Measurements from ENCODE around the gene PTPRN2. TPM values are rescaled to one million over a fixed set of nuclear protein-coding genes. Genes with fewer than 3 reads are reported as not detected.

Gene PTPRN2
- total RNA-seq, 4 donors from 2014 or later = 6.6 to 10.7 (median 8.2) TPM

DNA sequence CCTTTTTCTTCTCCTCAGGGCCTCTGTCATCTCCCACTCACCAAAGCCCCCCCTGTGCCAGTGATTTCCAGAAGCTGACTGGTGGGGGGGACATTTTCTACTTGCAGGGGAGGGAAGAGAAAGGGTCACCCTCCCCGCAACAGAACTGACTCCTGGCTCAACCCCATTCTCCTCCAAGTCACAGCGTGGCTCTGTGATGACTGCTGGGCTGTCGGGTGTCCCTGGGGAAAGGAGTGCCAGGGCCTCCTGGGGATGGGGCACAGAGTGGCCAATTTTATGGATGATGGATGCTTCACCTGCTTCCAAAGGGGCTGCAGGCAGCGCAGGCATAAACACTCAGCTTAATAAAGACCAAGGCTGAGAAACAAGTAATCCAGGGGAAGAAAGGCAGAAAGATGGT, 523.0 kb downstream of the PTPRN2 start:
- Histone ChIP-seq H3K36me3 (no peaks in the 10 kb centered on the region), H3K4me1 (no peaks in the 10 kb centered on the region), H3K4me3 (no peak overlapping the region), H3K27ac (no peak overlapping the region), H3K27me3 (no peaks in the 10 kb centered on the region), H3K9me3 (peaks cover 0 to 22% (median 0%) of the 10 kb centered on the region in 4 donors)
- TF ChIP-seq, protein P1, sequence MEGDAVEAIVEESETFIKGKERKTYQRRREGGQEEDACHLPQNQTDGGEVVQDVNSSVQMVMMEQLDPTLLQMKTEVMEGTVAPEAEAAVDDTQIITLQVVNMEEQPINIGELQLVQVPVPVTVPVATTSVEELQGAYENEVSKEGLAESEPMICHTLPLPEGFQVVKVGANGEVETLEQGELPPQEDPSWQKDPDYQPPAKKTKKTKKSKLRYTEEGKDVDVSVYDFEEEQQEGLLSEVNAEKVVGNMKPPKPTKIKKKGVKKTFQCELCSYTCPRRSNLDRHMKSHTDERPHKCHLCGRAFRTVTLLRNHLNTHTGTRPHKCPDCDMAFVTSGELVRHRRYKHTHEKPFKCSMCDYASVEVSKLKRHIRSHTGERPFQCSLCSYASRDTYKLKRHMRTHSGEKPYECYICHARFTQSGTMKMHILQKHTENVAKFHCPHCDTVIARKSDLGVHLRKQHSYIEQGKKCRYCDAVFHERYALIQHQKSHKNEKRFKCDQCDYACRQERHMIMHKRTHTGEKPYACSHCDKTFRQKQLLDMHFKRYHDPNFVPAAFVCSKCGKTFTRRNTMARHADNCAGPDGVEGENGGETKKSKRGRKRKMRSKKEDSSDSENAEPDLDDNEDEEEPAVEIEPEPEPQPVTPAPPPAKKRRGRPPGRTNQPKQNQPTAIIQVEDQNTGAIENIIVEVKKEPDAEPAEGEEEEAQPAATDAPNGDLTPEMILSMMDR (IDR thresholded peaks at IDR 0.05) = no peak
- no peak for TF ChIP-seq EP300 (IDR thresholded peaks at IDR 0.05)
- TF ChIP-seq POLR2A (IDR thresholded peaks at IDR 0.05) = no peak
- DNase-seq (ENCODE audit: low spot score in 2 of 2) = no peak
- 68 to 90% methylated on average over 4 of the region's 4 CpGs for WGBS, 2 donors

DNA sequence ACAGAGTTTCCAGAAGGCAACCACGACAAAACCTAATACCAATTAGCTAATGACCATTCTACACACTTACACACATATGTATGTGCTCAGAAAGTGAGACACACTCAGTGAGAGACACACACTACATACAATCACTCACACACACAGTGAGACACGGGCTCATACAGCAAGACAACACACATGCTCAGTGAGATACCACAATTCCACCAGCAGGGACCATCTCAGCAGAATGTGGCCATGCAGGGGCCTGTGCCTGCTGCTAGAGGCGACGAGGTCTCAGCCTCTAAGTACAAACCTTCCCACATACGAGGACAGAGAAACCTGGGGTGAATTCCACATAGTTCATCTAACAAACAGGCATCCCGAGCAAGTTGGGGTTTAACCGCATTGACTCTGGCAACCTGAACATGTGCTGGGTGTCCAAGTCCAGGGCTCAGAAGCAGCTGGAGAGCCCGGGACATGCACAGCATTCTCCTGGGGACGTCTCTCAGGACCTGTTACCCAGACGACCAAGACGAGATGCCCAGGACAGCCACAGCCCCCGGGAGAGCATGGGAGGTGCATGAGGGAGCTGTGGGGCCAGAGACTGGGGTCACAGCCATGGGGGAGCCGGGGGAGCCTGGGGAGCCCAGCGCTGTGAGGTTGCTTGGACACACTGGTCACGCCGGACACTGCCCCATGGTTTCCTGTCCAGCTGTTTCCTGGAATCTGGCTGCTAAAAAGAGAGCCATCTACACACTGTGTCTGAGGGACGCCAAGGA, 523.6 kb downstream of the PTPRN2 start:
- Histone ChIP-seq H3K9me3 (peaks cover 0 to 22% (median 0%) of the 10 kb centered on the region in 4 donors), H3K4me1 (no peaks in the 10 kb centered on the region), H3K27ac (no peak overlapping the region), H3K36me3 (no peaks in the 10 kb centered on the region), H3K27me3 (no peaks in the 10 kb centered on the region), H3K4me3 (no peak overlapping the region)
- DNase-seq (ENCODE audit: low spot score in 2 of 2) = no peak
- no peak for TF ChIP-seq POLR2A (IDR thresholded peaks at IDR 0.05)
- TF ChIP-seq EP300 (IDR thresholded peaks at IDR 0.05) = no peak
- TF ChIP-seq, protein P1 (IDR thresholded peaks at IDR 0.05) = no peak
- WGBS, 2 donors = 73 to 77% methylated on average over 11 to 16 of the region's 17 CpGs

DNA sequence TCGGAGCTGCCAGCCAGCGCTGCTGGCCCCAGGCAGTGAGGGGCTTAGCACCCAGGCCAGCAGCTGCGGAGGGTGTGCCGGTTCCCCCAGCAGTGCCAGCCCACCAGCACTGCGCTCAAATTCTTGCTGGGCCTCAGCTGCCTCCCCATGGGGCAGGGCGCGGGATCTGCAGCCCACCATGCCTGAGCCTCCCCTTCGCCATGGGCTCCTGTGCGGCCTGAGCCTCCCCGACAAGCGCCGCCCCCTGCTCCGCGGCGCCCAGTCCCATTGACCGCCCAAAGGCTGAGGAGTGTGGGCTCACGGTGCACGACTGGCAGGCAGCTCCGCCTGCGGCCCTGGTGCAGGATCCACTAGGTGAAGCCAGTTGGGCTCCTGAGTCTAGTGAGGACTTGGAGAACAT, 525.0 kb downstream of the PTPRN2 start:
- no peak overlapping the region for H3K4me3 ChIP-seq
- no peak overlapping the region for H3K27ac ChIP-seq
- no peaks in the 10 kb centered on the region for H3K4me1 ChIP-seq
- WGBS, 2 donors = 90 to 99% methylated on average over 2 to 15 of the region's 20 CpGs
- no peaks in the 10 kb centered on the region for H3K27me3 ChIP-seq
- peaks cover 0 to 22% (median 0%) of the 10 kb centered on the region in 4 donors for H3K9me3 ChIP-seq
- no peaks in the 10 kb centered on the region for H3K36me3 ChIP-seq
- DNase-seq (ENCODE audit: low spot score in 2 of 2) = no peak
- no peak for TF ChIP-seq POLR2A (IDR thresholded peaks at IDR 0.05)
- TF ChIP-seq, protein P1 (IDR thresholded peaks at IDR 0.05) = no peak
- TF ChIP-seq EP300 (IDR thresholded peaks at IDR 0.05) = no peak

DNA sequence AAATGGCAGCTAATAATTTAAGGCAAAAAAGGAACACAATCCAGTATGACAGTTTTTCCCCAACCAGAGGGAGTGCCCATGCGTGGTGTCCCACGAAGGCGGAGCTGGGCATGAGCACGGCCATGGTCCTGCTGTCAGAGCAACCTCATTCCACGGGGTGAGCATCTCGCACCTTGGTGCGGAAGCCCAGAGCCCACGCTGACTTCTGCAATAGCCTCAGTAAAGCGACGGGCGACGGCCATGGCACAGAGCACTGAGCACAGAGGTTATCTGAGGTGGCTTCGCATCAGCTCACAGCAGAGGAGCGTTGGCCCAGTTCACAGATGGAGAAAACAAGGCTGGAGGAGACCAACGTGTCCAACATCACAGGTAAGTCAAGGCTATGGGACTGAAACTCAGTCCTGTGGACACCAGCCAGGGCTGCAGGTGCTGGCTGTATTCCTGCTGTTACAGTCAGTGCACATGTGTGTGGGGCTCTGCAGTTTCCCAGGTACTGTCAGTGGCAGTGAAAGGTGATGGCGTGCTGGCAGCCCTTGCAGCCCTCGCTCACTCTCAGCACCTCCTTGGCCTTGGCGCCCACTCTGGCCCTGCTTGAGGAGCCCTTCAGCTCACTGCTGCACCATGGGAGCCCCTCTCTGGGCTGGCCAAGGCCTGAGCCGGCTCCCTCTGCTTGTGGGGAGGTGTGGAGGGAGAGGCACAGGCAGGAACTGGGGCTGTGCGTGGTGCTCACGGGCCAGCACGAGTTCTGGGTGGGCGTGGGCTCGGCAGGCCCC, 525.6 kb downstream of the PTPRN2 start:
- 93 to 96% methylated on average over 22 to 24 of the region's 24 CpGs for WGBS, 2 donors
- Histone ChIP-seq H3K4me3 (no peak overlapping the region), H3K9me3 (peaks cover 0 to 24% (median 0%) of the 10 kb centered on the region in 4 donors), H3K36me3 (no peaks in the 10 kb centered on the region), H3K4me1 (no peaks in the 10 kb centered on the region), H3K27me3 (no peaks in the 10 kb centered on the region), H3K27ac (no peak overlapping the region)
- no peak for TF ChIP-seq EP300 (IDR thresholded peaks at IDR 0.05)
- no peak for TF ChIP-seq POLR2A (IDR thresholded peaks at IDR 0.05)
- no peak for DNase-seq (ENCODE audit: low spot score in 2 of 2)

DNA sequence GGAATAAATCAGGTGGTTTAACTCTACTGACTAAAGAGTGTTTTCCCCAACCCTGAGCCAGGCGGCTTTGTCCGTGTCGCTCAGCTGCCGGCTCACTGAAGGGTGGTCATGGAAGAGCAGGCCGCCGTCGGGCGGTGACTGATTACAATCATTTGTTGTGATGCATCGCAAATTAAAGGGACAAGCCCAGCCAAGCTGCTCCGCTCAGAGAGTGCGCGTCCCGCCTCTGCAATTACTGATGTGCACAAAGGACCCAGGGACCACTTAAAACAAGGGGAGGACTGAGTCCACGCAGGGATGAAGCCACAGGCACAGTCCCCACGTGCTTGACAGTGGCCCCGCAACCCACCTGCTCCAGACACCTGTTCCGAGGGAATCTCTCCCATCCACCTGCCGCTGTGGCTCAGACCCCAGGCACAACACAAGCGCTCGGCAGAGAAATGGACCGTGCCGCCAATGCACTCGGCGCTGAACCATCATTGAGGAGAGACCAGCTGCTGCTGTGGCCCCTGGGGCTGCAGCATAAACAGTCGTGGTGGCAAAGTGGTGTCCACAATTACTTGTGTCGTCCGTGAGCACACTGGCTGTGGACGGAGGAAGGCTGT, 526.5 kb downstream of the PTPRN2 start:
- no peak for DNase-seq (ENCODE audit: low spot score in 2 of 2)
- no peak overlapping the region for H3K4me3 ChIP-seq
- no peak for TF ChIP-seq EP300 (IDR thresholded peaks at IDR 0.05)
- no peak for TF ChIP-seq POLR2A (IDR thresholded peaks at IDR 0.05)
- TF ChIP-seq, protein P1 (IDR thresholded peaks at IDR 0.05) = no peak
- no peak overlapping the region for H3K27ac ChIP-seq
- peaks cover 0 to 24% (median 0%) of the 10 kb centered on the region in 4 donors for H3K9me3 ChIP-seq
- H3K27me3 ChIP-seq = no peaks in the 10 kb centered on the region
- 89 to 92% methylated on average over 28 of the region's 28 CpGs for WGBS, 2 donors
- H3K36me3 ChIP-seq = no peaks in the 10 kb centered on the region
- H3K4me1 ChIP-seq = no peaks in the 10 kb centered on the region
